ENCODE results near the gene MBNL2.

The MBNL2 gene

DNA sequence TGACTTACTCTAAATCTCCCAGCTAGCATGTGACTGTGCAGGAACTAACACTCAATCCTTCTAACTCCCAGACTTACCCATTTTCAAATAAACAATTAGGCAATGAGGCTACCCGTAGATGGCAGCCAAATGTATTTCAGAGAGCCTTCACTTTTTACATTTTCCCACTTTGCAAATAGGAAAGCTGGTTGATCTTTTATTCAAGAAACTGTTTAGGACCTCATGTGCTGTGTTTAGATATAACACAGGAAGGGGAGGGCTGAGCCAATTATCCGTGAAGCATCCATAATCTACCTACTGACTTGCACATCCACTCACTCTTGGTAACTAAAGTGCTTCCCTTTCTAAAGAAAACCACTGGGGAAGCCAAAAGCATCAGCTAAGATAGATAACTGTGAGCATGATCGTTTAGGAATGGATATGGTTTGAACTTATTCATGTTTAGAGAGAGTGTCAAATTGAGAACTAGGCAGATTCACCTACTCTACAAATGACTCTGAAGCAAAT is 33.4 kb downstream of the MBNL2 start:
- DNase-seq, result no peak

DNA sequence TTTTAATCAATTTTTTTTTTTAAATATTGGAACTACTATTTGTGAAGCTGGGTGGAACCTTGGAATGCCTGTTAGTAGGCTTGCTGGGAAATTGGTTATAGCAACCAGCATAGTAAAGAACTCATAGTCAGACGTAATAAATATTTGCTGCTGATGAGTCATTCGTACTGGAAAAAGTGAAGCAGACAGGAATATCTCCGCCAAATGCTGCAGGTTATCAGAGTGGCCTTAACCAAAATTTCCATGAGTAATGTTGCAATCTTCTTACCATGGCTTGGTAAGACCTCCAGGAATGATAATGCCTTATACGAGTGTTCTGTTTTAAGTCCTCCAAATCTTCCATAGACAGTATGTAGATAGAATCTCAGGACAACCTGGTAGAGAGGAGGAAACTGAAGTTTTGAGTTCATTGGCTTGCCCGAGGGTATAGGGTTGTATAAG is 34.2 kb downstream of the MBNL2 start:
- DNase-seq, result no peak

DNA sequence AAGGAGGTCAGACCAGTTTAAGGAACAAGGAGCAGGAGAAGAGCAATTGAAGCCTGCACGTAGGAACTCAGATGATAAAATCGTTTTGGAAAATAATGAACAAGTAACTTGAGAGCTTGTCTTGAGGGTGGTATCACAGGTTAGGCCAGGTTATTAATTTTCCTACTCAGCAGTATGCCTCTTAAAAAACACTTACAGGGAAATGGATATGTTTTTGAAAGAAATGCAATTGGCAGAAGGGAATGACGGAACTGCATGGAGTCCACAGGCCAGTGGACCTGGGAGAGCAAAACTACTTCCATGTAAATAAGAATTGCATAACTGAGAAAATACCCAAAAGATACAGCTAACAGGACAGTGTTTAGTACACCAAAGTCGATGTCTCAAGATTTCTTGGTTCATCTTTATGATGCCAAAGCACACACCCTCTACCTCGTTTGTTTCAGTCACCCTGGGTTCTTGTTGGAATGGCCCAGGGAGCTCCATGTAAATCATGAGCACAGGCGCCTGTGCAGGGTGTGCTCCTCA is 35.2 kb downstream of the MBNL2 start:
- DNase-seq, result no peak

DNA sequence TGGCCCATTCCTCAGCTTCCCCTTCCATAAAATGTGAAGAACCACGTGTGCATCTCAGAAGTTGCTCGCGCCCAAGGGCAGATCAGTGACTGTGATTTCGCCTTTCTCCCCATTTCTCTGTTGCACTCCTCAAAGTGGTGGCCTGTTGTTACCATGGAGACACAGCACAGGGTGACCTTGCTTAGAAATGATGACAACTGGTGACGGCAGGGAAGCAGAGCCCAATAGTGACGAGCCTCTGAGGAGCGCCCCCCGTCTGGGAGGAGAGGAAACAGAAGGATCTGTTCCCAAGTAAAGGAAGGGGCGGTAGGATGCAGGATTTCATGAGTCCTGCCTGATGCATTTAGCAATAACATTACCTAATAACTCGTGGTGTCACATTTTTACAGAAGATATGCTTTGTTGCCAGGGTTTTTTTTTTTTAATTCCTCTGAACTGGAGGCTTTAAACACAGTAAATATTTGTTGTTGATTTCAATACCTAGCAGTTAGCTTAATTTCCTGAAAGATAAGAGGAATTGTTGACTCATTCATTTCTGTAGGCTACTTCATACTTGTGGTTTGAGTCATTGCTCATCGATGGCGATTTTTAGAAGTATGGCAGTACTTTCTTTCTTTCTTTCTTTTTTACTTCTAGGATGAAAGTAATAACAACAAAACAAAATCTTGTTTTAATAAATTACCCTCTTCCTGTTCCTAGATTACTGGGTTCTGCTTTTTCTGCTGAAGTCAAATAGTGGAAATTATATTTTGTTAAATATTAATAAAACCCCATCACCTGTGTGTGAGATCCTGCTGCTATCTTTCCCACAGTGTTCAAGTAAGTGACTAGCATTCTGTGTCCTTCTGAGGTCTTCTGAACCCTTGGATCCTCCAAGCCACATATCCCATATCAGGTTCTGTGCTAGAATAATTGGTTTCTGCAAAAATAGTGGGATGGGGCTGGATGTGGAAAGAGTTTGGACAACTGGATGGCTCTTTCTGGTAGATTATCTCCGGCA is 36.0 kb downstream of the MBNL2 start:
- no peak for DNase-seq

DNA sequence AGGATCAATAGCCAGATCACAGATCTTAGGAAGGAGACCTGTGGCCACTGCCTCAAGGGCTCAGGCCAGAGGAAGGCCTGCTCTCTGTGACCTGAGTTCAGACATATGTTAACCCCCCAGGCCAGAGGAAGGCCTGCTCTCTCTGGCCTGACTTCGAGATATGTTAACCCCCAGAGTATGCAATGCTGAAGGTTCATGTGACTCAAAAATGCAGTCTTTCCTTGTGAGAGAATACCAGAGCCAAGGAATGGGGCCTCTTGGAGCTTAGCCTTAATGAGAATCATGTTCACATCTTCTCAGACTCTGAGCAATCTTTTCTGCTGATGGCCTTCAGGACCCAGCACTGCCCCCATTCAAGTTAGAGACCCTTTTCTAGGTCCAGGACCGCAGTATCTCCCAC is 36.7 kb downstream of the MBNL2 start:
- DNase-seq, result no peak

DNA sequence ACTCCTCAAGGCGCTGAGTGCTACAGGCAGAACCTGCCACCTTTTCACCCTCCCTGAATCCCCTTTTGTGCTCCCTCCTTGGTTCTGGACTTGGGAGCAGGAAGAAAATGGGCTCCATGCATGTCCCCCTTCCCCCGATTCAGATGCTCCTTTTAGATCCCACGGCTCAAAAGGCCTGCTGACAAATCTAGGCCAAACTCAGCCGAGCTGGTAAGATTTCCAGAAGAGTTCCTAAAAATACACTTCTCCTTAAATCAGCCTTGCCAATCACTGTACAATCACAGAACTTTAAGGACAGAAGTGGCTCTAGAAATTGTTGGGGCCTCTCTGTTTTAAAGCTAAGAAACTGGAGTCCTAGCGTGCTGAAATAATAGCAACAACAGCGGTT is 37.3 kb downstream of the MBNL2 start:
- no peak for DNase-seq

DNA sequence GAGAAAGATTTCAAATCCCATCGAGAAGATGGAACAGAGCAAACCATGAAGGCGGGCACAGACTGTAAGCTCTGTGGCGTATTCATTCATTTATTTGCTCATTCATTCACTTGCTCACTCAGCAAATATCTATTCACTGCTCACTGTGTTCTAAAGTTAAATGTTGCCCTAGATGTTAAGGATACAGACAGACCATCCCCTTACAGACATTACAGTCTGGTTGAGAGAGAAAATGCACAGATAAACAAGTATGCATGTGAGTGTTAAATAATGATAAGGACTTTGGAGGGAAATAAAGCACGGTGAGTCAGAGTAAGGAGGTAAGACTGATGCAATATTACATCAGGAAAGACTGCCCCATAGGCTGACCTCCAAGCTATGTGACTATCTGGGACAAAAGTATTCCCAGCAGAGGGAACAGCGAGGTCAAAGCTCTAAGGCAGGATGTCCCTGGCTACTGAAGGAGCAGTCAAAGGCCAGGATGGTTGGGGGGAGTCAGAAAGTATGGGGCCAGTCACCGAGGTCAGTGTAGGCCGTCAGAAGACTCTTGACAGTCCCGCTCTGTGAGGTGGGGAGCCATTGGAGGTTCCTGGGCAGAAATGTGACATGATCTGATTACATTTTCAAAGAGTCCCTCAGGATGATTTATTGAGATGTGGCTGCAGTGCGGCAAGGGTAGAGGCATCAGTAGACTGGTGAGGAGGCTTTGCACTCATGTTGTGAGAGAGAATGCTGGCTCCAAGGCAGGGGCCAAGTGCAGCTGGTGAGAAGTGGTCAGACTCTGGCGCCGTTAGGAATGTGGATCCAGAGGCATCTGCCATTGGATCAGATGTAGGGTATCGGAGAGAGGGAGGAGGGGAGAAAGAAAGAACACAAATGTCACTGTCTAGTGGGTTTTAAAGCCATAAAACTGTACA is 37.9 kb downstream of the MBNL2 start:
- DNase-seq, result no peak

DNA sequence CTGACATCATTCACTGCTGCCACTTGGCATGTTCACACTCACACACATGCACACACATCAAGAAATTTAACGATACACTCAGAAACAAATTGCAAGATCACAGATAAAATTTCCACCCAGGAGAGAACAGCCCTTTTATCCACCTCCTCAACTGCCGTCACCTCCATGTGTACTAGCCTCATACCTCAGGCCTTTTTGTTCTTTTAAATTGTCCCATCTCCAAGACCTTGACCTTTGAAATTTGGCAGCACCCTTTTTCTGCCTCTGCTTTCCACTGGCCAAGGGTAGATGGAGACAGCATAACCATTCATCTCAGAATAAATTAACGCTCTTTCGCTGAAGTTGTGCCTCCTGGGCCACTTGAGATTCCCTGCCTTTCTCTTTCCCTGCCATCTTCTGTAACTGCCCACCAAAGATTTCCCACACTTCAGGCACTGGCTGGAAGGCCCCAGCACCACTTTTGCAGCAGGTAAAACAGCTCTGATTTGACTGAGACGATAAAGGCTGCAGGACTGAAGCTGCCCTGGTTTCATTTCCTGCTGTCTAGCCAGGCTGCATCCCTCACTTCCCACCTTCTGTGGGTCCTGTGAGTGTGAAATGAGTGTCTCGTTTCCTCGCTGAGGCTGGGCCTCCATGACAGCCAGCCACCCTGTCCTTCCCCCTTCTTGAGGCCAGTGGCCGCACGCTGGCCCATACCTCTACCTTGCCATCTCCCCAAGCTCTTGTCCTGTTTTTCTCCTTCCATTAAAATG is 39.3 kb downstream of the MBNL2 start:
- no peak for DNase-seq

DNA sequence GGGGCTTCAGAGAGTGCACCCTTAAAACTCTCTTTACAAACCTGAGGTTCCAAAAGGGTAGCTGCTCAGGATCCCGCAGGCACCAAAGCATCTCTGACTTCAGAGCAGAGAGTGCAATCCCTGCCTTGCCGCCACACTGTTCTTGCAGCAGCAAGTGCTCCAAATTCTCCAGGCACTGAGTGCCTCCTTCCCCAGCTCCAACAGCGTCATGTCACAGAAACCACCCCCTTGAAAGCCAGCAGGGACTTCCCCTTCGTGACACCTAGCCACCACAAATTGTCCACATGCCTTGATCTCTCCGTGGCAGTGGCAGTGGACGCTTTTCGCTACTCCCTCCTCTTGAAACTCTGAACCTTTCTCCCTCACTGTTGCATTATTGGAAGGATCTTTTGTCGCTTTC is 39.9 kb downstream of the MBNL2 start:
- DNase-seq, result no peak

DNA sequence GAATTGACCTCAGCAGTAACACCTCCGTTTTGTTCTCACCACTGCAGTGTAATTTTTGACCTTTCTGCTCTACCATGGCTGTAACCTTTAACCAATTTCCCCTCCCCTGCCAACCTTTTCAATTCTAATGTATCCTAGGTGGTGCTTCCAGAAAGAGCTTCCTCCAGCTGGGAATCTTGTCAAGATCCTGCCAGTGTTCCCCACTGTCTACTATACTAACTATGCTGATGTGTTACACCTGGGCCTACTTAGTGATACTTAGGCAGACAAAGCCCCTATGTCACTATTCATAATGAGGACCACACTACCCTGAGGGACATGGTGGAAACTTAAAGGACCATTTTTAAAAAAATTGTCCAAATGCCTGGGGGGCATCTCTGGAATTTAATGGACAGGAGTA is 41.0 kb downstream of the MBNL2 start:
- no peak for DNase-seq

DNA sequence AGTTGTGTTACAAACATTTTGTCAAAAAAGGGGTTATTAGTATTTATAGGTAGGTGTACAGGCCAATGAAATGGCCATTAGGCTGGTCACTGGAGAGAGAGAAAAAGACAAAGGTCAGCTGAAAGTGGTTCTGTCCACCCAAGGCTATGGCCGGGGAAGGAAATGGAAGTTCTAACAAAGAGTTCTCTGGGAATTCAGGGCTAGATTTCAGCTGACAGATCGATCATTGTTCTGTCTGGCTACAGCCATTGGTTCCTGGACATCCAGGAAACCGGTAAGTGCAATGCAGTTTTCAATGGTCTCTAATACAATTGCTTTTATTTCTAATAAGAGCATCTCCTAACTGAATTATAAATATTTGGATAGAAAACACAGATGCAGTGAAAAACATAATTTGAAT is 42.5 kb downstream of the MBNL2 start:
- no peak for DNase-seq

DNA sequence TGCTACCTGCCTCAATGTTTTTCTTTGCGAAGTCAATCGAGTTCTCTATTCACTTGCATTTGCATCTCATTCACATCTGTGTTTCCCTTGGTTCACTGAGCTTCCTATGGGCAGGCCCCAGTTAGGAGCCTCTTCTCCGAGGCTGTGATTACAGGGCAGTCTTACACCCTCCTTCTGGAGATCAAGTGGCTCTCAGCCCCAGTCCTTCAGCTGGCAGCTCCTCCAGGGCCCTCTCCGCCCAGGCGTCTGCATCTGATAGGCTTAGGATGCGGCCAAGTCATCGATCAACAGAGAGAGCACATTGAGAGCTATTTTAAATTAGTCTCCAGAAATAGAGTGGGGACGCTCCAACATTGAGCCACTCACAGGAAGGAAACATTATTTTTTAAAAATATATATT is 44.2 kb downstream of the MBNL2 start:
- DNase-seq, result no peak

DNA sequence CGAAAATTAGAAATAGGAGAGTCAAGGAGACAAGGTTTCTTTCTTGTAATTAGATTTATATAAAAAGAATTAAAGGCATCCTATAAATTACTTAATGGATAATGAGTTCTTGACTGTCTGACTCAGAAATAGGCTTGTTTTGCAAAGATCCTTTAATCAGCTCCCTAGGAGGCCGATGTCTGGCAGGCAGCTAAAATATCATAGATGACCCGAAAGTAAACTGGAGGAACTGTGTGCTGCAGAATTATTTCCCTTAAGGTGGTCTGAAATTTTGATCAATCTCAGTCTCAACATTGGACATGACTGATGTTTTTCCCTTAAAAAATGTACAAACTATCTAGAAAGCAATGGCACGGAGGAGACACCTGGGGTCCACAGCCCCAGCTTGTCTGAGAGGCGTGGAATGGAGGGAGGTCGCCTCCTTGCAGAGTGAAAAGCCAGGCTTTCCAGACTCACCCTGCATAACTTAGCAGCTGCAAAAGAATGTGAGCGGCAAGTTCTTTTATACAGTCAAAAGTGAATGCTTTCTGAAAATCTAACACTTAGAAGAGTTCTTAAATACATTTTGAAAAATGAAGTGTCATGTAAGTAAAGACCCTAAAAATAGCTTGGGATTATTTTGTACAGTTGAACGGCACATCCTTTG is 44.8 kb downstream of the MBNL2 start:
- DNase-seq, result no peak

DNA sequence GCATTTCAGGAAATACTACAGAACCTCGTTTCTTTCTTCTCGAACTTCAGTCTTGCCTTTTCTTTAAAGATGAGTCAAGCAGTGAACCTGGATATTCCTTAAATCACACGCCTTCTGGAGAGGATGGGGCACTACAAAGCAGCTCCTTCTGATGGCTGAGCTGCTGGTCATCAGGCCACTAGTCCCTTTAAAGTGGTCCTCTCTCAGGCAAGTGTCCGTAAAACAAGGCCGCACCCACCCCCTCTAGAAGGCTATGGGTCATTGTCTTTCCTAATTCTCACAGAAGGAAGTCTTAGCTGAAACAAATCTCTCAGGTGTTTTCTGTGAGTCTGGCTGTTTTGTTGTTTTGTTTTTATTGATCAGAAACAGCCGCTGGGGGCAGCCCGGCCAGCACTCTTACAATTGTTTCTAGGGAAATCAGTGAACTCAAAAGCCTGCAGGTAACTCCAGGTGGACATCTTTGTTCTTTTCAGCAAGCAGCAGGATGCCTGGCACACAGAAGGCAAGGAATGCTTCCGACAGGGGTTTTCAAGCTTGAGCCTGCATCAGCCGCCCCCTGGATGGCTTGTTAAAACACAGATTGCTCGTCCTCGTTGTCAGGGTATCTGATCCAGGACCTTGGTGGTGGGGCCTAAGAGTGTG is 45.4 kb downstream of the MBNL2 start:
- no peak for DNase-seq

DNA sequence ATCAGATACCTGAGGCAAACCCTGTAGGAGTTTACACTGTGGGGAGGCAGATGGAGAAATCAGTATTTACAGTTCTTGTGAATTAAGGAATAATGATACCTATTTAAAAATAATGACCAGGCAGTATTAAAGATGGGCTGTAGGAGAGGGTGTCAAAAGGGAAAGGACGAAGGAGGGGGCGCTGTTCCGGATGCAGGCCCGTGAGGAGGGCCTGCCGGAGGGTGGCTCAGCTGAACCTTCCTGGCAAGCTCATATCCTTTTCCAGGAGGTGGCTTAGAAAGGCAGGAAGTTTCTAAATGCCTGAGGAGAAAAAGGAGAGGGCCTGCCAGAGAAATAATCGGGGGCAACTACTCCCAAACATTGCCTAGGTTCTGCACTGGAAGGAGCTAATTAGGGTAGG is 46.6 kb downstream of the MBNL2 start:
- DNase-seq, result no peak

DNA sequence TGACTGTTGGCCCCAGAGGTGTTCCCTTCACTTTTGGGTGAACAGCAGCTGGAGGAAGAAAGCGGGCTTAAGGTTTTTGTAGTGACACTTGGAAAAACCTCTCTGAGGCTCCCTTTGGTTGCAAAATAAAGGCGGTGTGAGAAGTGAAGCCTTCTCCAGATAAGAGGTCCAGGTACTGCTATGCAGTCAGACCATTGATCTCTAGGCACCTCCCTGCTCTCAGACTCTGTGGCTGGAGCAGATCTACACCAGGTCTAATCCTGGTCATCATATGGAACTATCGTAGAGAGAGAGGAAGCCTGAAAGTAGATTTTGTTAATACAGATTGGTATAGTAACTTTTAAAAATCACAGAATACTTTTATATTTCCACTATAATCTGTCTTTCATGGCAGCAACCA is 47.5 kb downstream of the MBNL2 start:
- no peak for DNase-seq

DNA sequence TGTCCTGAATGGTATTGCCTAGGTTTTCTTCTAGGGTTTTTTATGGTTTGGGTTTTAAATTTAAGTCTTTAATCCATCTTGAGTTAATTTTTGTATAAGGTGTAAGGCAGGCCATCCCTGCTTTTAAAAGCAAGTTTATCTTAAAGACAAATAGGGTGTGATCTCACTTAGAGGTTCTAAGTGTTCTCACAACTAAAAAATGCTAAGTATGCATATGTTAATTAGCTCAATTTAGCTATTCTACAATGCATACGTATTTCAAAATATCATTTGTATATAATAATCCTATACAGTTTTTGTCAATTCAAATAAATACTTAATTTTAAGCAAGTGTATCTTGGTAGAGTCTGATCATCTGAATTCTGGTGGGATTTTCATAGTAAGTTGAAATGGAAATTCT is 50.4 kb downstream of the MBNL2 start:
- no peak for DNase-seq

DNA sequence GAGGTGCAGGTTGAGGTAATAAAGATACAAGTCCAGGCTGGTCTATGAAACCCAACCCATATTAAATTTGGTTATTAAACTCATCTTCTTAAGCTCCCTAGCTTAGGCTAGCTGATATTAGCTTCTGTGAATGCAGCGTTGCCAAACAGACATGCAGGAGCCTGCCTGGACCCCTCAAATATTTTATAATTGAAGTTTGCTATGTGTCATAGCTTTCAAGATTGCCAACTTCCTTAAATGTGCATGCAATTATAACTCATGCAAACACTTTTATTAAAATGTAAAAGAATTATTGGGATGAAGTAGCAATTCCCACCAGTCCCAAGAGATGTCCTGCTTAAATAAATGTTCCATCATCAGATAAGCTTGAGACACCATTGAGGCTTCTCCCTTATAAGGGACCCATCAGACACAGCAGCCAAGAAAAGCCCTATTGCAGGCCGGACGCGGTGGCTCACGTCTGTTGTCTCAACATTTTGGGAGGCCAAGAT is 51.3 kb downstream of the MBNL2 start:
- no peak for DNase-seq

DNA sequence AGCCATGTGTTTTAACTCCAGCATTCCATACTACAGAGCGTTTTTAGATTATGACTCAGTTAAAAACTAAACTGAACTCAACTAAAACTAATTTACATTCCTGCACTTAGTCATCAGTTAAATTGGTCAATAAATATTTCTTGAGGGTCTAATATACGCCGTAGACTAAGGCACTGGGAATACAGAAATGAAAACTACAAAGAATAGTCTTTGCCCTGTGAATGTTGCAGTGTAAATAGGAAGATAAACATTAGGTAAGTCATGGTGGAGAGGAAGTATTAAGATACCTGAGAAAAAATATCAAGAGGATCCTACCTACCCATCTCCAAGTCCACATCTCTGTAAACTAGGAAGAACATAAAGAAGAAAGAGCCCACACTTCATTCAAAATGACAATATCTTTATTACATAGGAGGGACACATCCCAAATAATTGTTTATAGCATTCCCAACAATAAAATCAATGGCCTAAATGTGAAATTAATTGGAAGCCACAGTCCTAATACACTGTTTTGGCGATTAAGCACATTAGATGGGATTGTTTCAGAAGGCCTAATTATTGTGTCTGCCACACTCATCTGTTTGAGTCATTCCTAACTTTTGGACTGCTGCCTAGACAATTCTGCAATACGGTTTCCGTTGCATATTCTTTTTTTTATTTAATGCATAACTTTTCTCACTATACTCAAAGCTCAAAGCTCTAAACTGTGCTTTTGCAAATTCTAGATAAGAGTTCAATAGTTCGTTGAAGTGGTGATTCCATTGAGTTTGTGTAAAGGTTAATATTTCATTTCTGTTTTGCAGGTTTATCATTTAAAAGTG is 52.9 kb downstream of the MBNL2 start:
- no peak for DNase-seq

DNA sequence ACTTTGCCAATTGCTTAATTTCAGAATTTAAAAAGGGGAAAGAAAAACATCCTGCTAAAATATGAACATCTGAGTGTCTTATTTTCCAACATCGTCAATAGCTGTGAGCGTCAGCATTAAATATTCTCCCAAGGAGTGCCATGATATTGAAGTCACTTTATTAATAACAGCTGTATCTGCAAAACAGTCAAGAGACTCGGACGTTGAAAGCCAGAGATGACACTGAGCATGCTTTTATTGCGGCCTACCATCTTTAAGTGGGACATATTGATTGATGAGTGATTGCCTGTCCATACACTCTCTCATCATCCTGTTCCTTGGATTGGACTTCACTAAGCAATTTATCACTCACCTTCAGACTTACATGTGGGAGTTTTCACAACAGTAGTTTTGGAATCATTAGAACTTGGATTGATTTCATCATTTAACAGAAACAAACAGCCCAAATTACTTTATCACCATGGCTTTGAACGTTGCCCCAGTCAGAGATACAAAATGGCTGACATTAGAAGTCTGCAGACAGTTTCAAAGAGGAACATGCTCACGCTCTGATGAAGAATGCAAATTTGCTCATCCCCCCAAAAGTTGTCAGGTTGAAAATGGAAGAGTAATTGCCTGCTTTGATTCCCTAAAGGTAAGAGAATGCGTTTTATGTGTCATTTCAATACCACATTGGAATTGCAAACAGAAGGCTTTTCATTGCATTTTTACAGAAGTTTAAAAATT is 53.8 kb downstream of the MBNL2 start:
- DNase-seq, result no peak
